Activated naive CD8-positive, alpha-beta T cell treated with anti-CD3 and anti-CD28 coated beads, Interleukin-2, amount 50 U/mL, for 24 hours (primary cell): ENCODE data around the gene SREK1.
"Not testable (repeated sequence)": the region's sequence is repeated elsewhere in the genome, so short reads cannot be mapped to it uniquely, and the experiment has no call there.

Experiments used
- ATAC-seq: fragments of 150-1000 bp; cut with Tn5 transposase; one replicate; pipeline ENCODE4 v1.10.0; 2021
- DNase-seq: peaks from one replicate; pipeline ENCODE4 v3.0.0; 2021
- H3K27ac Mint-ChIP-seq: one replicate; pipeline ENCODE4 v1.8.0; 2021; ENCODE audit warnings: mild to moderate bottlenecking, mixed read lengths
- H3K27me3 Mint-ChIP-seq: one replicate; pipeline ENCODE4 v1.8.0; 2021; ENCODE audit warnings: mixed read lengths
- H3K36me3 Mint-ChIP-seq: one replicate; pipeline ENCODE4 v1.8.0; 2021; ENCODE audit warnings: low read depth, mixed read lengths
- H3K4me1 Mint-ChIP-seq: one replicate; pipeline ENCODE4 v1.8.0; 2021; ENCODE audit warnings: mixed read lengths
- H3K4me3 Mint-ChIP-seq: one replicate; pipeline ENCODE4 v1.8.0; 2021; ENCODE audit warnings: mild to moderate bottlenecking, moderate library complexity, mixed read lengths
- H3K9me3 Mint-ChIP-seq: one replicate; pipeline ENCODE4 v1.8.0; 2021; ENCODE audit warnings: mixed read lengths

The SREK1 gene

DNA sequence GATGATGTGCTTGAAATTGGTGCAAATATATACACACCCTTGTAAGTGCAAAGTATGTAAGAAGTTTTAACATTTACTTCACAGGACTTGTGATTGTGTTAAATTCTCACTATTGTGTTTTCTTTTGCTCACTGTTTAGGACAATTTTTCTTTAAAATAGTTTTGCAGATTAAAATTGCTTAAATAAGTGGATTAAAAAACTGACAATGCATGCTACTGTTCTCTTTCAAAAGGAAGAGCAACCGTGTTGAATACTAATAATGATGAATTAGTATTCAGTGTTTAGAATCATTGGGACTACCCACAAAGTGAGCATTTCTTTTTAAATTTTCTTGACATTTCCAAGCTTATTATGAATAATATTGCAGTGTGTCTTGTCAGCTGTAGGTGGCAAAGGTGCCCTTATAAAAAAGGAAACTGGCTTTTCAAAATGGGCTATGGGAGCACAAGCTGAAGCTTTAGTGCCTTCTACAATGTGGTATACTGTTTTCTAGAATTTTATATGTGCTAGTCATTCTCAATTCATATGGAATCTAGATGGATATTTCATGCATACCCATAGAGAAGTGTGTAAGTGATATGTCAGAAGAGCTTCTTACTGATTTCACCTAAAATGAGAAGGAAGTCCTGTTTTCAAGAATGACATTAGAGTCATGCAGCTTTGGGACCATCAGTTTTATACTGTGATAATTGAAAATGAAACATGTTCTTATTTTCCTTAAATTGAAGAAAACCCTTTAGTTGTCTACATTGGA, 35.4 kb downstream of the SREK1 start:
- H3K9me3 Mint-ChIP-seq = no peaks in the 10 kb centered on the region
- DNase-seq = no peak

DNA sequence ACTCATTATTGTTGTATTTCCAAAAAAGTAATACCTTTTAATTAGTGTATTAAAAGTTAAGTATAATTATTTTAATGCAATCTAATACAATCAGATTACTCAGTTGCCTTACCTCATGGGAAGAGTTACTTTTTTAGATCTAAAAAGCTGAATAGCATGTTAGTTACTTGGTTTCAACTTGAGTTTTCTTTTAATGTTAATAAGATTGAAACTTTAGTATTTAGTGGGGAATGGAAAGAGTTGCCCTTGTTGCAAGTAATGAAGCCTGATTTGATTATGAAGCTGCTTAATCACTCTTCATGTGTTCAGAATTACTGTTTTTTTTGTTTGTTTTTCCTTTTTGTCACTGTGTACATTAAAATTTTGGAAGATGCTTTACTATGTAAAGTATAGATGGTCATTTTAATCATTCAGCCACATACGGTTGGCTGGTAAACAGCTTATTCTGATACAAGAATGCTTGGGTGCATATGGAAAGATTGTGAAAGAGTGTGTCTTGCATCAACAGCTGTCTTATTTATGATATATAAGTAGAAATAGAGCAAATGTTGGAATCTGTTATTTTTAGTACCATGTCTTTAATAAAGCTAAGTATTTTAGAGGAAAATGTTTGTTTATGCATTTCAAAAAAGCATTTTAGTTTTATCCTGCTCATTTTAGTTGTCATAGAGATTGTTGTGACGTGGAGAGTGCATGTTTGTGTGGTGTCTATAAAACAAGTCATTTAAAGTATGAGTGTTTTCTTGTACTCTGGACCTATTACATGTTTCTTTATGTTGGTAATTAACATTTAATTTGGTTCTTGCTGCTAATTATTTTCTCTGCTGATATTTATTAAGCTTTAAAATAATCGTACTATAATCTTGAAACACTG, 36.4 kb downstream of the SREK1 start:
- H3K4me1 Mint-ChIP-seq = peaks cover 11% of the 10 kb centered on the region
- DNase-seq (no peak), ATAC-seq (peak; percentile 10)
- H3K27me3 Mint-ChIP-seq = no peaks in the 10 kb centered on the region
- no peaks in the 10 kb centered on the region for H3K9me3 Mint-ChIP-seq
- peaks cover 56% of the 10 kb centered on the region for H3K36me3 Mint-ChIP-seq
- no peak overlapping the region for H3K4me3 Mint-ChIP-seq
- peak overlapping the region; percentile 60 for H3K27ac Mint-ChIP-seq

More for the DNA sequence above, 35.4 kb downstream of the SREK1 start:
- Mint-ChIP-seq H3K27me3 (no peaks in the 10 kb centered on the region), H3K4me3 (no peak overlapping the region), H3K4me1 (peaks cover 11% of the 10 kb centered on the region), H3K27ac (peak overlapping the region; percentile 9), H3K36me3 (peaks cover 57% of the 10 kb centered on the region)
- ATAC-seq = no peak

DNA sequence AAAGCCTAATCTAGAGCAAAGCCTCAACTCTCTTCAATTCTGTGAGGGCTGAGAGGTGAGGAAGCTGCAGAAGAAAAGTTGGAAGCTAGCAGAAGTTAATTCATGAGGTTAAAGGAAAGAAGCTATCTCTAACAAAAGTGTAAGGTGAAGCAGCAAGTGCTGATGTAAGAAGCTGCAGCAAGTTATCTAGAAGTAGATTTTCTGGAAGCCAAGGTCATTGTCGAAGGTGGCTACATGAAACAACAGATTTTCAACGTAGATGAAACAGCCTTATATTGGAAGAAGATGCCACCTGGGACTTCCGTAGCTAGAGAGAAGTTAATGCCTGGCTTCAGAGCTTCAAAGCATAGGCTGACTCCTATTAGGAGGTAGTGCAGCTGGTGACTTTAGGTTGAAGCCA, 42.0 kb downstream of the SREK1 start:
- Mint-ChIP-seq H3K4me3 (no peak overlapping the region), H3K27ac (no peak overlapping the region), H3K9me3 (peaks cover 3% of the 10 kb centered on the region), H3K4me1 (no peaks in the 10 kb centered on the region), H3K36me3 (peaks cover 20% of the 10 kb centered on the region), H3K27me3 (no peaks in the 10 kb centered on the region)
- ATAC-seq = no peak
- no peak for DNase-seq

DNA sequence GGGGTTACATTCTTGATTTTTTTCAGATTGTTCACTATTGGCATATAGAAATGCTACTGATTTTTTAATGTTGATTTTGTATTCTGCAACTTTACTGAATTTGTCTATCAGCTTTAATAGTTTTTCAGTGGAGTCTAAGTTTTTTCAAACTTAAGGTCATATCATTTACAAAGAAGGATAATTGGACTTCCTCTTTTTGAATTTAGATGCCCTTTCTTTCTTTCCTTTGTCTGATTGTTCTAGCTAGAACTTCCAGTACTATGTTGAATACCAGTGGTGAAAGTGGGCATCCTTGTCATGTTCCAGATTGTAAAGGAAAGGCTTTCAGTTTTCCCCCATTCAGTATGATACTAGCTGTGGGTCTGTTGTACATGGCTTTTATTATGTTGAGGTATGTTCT, 49.3 kb downstream of the SREK1 start:
- no peak for ATAC-seq
- Mint-ChIP-seq H3K27ac (no peak overlapping the region), H3K4me1 (no peaks in the 10 kb centered on the region), H3K27me3 (no peaks in the 10 kb centered on the region), H3K9me3 (peaks cover 3% of the 10 kb centered on the region), H3K4me3 (no peak overlapping the region), H3K36me3 (peaks cover 9% of the 10 kb centered on the region)
- DNase-seq = no peak

DNA sequence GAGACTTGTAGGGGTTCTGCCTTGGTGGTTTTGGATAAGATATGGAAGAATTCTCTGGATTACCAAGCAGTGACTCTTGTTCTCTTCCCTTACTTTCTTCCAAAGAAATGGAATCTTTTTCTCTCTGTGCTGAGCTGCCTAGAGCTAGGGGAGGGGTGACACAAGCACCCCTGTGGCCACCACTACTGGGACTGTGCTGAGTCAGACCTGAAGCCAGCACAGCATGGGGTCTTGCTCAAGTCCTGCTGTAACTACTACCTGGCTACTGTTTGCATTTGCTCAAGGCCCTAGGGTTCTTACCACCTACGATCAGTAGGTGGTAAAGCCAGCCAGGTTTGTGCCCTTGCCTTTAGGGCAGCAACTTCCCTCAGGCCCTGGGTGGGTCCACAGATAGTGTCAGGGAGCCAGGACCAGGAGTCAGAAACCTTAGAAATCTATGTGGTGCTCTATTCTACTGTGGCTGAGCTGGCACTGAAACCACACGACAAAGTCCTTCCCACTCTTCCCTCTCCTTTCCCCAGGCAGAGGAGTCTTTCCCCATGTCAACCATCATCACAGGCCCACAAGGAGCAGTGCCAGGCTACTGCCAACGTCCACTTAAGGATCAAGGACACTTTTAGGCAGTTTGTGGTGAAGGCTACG, 53.8 kb downstream of the SREK1 start:
- H3K36me3 Mint-ChIP-seq = peaks cover 15% of the 10 kb centered on the region
- ATAC-seq = no peak
- DNase-seq = no peak
- no peaks in the 10 kb centered on the region for H3K4me1 Mint-ChIP-seq
- no peaks in the 10 kb centered on the region for H3K9me3 Mint-ChIP-seq
- H3K27me3 Mint-ChIP-seq = no peaks in the 10 kb centered on the region
- H3K4me3 Mint-ChIP-seq = no peak overlapping the region
- no peak overlapping the region for H3K27ac Mint-ChIP-seq

DNA sequence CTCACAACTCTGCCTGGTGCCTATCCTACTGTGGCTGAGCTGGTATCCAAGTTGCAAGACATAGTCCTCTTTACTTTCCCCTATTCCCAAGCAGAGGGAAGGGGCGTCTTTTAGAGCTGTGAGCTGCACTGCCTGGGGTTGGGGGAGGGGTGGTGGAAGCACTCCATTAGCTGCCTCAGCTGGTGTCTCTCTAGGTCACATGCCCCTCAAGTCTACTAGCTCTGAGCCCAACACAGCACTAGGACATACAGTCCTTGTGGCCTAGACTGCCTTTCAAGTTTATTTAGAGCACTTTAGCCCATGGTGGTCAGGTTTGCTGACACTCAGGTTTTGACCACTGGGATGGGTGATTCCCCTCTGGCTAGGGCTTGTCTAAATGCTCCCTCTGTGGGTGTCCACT, 54.7 kb downstream of the SREK1 start:
- DNase-seq (no peak), ATAC-seq (no peak)
- Mint-ChIP-seq H3K4me3 (no peak overlapping the region), H3K27ac (no peak overlapping the region), H3K27me3 (no peaks in the 10 kb centered on the region), H3K36me3 (peaks cover 15% of the 10 kb centered on the region), H3K4me1 (no peaks in the 10 kb centered on the region), H3K9me3 (no peaks in the 10 kb centered on the region)

DNA sequence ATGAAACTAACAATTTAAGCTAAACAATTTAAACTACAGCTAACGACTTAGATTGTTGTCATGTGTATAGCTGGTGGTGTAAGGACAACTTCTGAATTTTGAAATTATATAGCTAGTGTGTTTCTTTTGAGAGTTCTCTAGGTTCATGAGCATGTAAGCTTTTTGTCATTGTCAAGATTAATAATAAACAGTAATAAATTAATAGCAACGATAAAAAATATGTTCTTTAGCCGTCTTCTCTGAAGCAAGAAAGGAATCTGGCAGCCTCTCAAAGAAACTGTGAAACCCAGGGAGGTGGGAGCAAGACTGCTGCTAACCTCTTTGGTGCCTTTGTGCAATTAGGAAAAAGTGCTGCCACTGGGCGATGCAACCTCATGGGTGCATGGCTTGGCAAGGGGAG, 59.4 kb downstream of the SREK1 start:
- DNase-seq (no peak), ATAC-seq (no peak)
- Mint-ChIP-seq H3K27ac (no peak overlapping the region), H3K27me3 (no peaks in the 10 kb centered on the region), H3K36me3 (peaks cover 8% of the 10 kb centered on the region), H3K9me3 (no peaks in the 10 kb centered on the region), H3K4me1 (no peaks in the 10 kb centered on the region), H3K4me3 (no peak overlapping the region)

DNA sequence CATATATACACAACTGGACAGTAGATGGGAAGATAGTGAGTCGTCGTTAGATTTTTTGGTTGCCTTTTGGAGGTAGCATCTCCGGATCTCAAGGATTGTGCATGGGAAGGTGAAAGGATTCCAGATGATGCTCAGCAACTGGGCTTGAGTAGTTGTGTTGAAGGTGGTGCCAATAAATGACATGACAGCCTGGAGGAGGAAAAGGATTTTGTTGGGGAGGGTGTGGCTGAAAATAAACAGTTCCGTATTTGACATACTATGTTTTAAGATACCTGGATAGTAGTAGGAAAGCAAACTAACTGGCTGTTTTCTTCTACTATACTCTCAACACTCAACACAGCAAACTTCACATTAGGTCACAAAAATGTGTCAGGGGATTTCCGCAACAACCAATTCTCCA, 62.4 kb downstream of the SREK1 start:
- ATAC-seq = no peak
- Mint-ChIP-seq H3K27me3 (no peaks in the 10 kb centered on the region), H3K4me1 (no peaks in the 10 kb centered on the region), H3K9me3 (no peaks in the 10 kb centered on the region), H3K36me3 (peaks cover 5% of the 10 kb centered on the region), H3K27ac (no peak overlapping the region), H3K4me3 (no peak overlapping the region)
- DNase-seq = no peak

DNA sequence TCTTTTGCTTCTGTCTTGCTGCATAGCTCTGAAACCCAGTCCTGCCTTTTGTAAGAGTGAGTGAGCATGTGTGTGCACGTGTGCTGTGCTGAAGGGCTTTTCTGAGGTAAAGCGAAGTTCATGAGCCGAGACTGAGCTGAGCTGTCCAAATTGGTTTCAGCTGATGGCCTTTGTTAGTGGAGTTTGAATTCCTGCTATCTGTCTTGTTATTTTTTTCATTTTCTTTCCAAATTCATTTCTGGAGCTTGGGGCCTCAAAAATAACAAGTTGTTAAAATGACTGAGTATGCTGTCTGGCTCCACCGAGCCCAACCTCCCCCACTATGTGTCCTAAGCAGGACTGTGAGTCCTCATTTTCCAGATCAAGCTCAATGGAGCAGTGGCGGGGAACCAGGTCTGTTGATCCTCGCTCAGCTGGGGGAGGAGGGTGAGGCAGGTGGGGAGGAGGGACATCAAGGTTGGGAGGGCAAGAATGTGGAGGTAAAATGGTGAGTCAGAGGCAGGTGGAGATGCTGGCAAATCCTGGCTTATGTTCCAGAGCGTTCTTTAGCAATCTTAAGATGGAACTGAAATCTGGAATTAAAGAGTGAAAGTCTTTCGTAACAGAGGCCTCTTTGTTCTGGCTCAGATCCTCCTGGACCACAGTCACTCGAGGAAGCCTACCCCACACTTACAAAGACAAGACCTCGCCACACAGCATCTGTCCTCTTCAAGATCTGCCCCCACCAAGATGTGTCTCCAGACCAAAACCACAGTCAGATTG, 63.9 kb downstream of the SREK1 start:
- H3K9me3 Mint-ChIP-seq = no peaks in the 10 kb centered on the region
- H3K27ac Mint-ChIP-seq = no peak overlapping the region
- ATAC-seq = no peak
- no peaks in the 10 kb centered on the region for H3K4me1 Mint-ChIP-seq
- no peaks in the 10 kb centered on the region for H3K36me3 Mint-ChIP-seq
- H3K27me3 Mint-ChIP-seq = no peaks in the 10 kb centered on the region
- no peak overlapping the region for H3K4me3 Mint-ChIP-seq
- DNase-seq = no peak

DNA sequence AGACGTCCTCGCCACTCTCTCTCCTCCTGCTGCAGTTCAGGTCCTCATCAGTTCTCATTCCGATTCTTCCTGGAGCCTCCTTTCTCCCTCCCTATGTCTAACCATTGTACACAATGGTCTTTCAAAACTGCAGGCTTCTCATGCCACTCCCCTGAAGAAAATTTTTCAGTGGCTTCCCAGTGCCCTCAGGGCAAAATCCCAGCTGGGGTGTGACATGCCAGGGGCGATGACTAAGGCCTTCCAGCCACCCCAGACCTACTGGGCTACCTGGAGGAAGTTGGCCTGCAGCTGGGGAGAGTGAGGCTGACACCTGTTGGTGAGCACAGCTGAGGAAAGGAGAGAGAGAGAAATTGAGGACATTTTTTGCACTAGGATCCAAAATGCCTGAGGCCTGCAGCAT, 65.2 kb downstream of the SREK1 start:
- Mint-ChIP-seq H3K36me3 (no peaks in the 10 kb centered on the region), H3K27ac (no peak overlapping the region)

DNA sequence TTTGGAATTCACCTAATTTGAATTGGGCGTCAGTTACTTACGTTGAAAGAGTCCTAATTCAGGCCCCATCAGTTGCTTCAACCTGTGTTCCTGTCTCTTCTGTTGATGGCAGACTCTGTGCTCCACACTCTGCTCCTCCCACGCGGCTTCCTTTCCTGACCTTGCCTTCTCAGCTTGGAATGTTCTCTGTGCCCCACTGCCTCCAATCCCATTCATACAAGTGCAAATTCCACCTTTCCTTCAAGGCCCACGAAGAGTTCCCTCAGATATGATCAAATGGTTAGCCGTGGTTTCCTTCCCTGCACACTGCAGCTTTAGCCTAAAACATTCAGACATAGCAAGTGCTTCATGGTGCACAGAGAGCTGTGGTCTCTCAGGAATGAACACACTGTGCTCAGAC, 65.7 kb downstream of the SREK1 start:
- no peak for ATAC-seq
- Mint-ChIP-seq H3K4me3 (no peak overlapping the region), H3K4me1 (no peaks in the 10 kb centered on the region), H3K9me3 (no peaks in the 10 kb centered on the region), H3K27ac (no peak overlapping the region), H3K36me3 (no peaks in the 10 kb centered on the region), H3K27me3 (no peaks in the 10 kb centered on the region)
- DNase-seq = no peak

More for the DNA sequence above, 65.2 kb downstream of the SREK1 start:
- Mint-ChIP-seq H3K4me3 (no peak overlapping the region), H3K9me3 (no peaks in the 10 kb centered on the region), H3K4me1 (no peaks in the 10 kb centered on the region), H3K27me3 (no peaks in the 10 kb centered on the region)
- DNase-seq (no peak), ATAC-seq (peak; percentile 71)

DNA sequence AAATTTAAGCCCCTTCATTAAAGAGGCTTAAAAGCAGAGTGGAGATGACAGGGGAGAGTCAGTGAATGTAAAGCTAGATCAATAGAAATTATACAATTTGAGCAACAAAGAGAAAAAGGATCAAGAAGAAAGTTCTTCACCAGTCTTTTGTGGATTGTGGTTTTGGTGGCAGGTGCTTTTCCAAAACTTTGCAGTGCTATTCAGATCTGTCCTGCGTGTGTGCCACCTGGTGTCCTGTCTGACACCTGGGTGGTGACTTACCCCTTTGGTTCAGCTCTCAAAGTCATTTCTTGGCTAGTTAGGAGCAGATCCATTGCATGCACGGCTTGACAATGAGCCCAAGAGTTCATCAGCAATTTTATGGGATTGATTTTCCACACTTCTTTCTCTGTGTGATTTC, 69.4 kb downstream of the SREK1 start:
- DNase-seq = no peak

DNA sequence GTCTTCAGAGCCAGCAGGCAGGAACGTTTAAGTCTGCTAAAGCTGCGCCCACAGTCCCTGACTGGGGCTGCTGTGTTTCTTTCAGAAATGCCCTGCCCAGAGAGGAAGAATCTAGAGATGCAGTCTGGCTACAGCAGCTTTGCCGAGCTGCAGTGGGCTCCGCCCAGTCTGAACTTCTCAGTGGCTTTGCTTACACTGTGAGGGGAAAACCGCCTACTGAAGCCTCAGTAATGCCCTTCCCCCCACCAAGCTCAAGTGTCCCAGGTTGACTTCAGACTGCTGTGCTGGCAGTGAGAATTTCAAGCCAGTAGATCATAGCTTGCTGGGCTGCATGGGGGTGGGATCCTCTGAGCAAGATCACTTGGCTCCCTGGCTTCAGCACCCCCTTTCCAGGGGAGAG, 78.4 kb downstream of the SREK1 start:
- no peak overlapping the region for H3K27ac Mint-ChIP-seq
- ATAC-seq (no peak), DNase-seq (no peak)
- H3K4me3 Mint-ChIP-seq = no peak overlapping the region
- H3K27me3 Mint-ChIP-seq = no peaks in the 10 kb centered on the region
- no peaks in the 10 kb centered on the region for H3K36me3 Mint-ChIP-seq
- no peaks in the 10 kb centered on the region for H3K4me1 Mint-ChIP-seq
- H3K9me3 Mint-ChIP-seq = no peaks in the 10 kb centered on the region

More for the DNA sequence above, 69.4 kb downstream of the SREK1 start:
- no peak for ATAC-seq
- no peak overlapping the region for H3K4me3 Mint-ChIP-seq
- no peak overlapping the region for H3K27ac Mint-ChIP-seq
- H3K4me1 Mint-ChIP-seq = no peaks in the 10 kb centered on the region
- no peaks in the 10 kb centered on the region for H3K9me3 Mint-ChIP-seq
- no peaks in the 10 kb centered on the region for H3K36me3 Mint-ChIP-seq
- no peaks in the 10 kb centered on the region for H3K27me3 Mint-ChIP-seq

DNA sequence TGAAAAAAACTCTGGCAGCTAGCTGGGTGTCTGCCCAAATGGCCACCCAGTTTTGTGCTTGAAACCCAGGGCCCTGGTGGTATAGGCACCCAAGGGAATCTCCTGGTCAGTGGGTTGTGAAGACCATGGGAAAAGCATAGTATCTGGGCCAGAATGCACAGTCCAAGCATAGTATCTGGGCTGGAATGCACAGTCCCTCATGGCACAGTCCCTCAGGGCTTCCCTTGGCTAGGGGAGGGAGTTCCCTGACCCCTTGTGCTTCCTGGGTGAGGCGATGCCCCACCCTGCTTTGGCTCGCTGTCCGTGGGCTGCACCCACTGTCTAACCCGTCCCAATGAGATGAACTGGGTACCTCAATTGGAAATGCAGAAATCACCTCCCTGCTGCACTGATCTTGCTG, 78.8 kb downstream of the SREK1 start:
- not testable (repeated sequence) for H3K9me3 Mint-ChIP-seq, DNase-seq, H3K4me3 Mint-ChIP-seq, H3K4me1 Mint-ChIP-seq, H3K36me3 Mint-ChIP-seq, H3K27ac Mint-ChIP-seq, ATAC-seq, H3K27me3 Mint-ChIP-seq
